ENCODE results near the gene LYPD6B.
A peak's percentile ranks its signal among the peaks of the same experiment; 100 is the strongest.

Gene LYPD6B

DNA sequence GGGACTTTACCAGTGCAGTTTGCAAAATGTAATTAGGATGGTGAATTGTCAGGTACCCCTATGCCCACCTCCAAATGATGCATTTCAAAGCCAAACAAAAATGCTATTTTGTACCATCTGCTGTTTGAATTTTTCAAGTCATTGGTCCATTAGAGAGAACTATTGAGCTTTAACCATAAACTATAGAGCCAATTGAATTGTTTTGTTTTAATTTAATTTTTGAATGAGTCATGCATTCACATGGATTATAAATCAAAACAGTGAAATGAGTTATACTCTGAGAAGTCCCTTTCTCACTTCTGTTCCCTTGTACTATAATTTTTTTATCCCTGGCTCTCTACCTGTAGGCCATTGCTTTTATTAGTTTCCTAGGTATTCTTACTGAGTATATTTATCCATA is 151.3 kb downstream of the LYPD6B start:
- Histone ChIP-seq H2BK5ac (ENCODE audit: low read length) (no peak overlapping the region), H3K4ac (ENCODE audit: low read depth, low read length) (no peak overlapping the region), H3K4me1 (ENCODE audit: control insufficient read depth, low read depth, low read length) (peaks cover 2% of the 10 kb centered on the region), H2BK15ac (replicated peaks; ENCODE audit: low read depth) (no peak overlapping the region), H2BK120ac (ENCODE audit: low read depth, low read length) (no peak overlapping the region), H3K36me3 (ENCODE audit: control insufficient read depth, insufficient read depth, low read length) (no peaks in the 10 kb centered on the region), H3K4me3 (ENCODE audit: low read length) (no peak overlapping the region), H3K9ac (ENCODE audit: low read length) (no peak overlapping the region), H3K23ac (ENCODE audit: low read length) (no peak overlapping the region), H3K4me2 (ENCODE audit: low read length) (no peak overlapping the region), H3K56ac (ENCODE audit: low read length) (no peak overlapping the region), H4K5ac (ENCODE audit: low read length) (no peak overlapping the region), H3K18ac (ENCODE audit: low read length) (no peak overlapping the region), H3K27me3 (ENCODE audit: insufficient read depth, low read length, poor library complexity) (no peaks in the 10 kb centered on the region), H4K8ac (ENCODE audit: low read depth, low read length) (no peak overlapping the region), H3K79me2 (ENCODE audit: control insufficient read depth, insufficient read depth, low read length) (no peaks in the 10 kb centered on the region), H2AK5ac (ENCODE audit: low read length) (no peak overlapping the region), H3K79me1 (ENCODE audit: low read length) (no peaks in the 10 kb centered on the region), H3K27ac (ENCODE audit: low read depth, low read length) (no peak overlapping the region)
- DNase-seq = no peak

DNA sequence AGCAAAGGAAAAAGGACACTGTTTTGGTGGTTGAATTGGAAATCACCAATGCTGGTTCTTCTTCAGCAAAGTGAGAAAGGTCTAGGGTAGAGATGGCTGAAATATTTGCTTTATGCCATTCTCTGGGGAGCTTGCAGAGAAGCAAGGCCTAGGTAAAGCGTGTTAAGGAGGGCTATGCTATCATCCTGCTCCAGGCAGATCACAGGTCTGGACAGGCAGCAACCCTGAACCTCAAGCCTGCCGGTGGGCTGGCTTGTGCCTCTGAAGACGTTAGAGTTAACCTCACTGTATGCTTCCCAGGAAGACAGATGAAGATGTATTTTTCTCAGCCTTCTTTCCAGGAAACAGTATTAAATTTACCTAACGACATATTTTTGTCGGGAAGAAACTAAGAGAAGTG is 153.4 kb downstream of the LYPD6B start:
- no peak overlapping the region for H3K4me3 ChIP-seq (ENCODE audit: low read length)
- H3K79me1 ChIP-seq (ENCODE audit: low read length) = no peaks in the 10 kb centered on the region
- H2BK15ac ChIP-seq (replicated peaks; ENCODE audit: low read depth) = no peak overlapping the region
- H3K27me3 ChIP-seq (ENCODE audit: insufficient read depth, low read length, poor library complexity) = no peaks in the 10 kb centered on the region
- no peak overlapping the region for H2AK5ac ChIP-seq (ENCODE audit: low read length)
- no peak overlapping the region for H4K5ac ChIP-seq (ENCODE audit: low read length)
- H3K56ac ChIP-seq (ENCODE audit: low read length) = no peak overlapping the region
- no peak for DNase-seq
- no peaks in the 10 kb centered on the region for H3K36me3 ChIP-seq (ENCODE audit: control insufficient read depth, insufficient read depth, low read length)
- no CpG with 5 or more reads among the region's 5 CpGs for WGBS (ENCODE audit: extremely low coverage, insufficient coverage, low lambda C conversion rate)
- no peak overlapping the region for H2BK120ac ChIP-seq (ENCODE audit: low read depth, low read length)
- no peak overlapping the region for H3K4ac ChIP-seq (ENCODE audit: low read depth, low read length)
- peaks cover 2% of the 10 kb centered on the region for H3K4me1 ChIP-seq (ENCODE audit: control insufficient read depth, low read depth, low read length)
- no peak overlapping the region for H2BK5ac ChIP-seq (ENCODE audit: low read length)
- no peak overlapping the region for H3K27ac ChIP-seq (ENCODE audit: low read depth, low read length)
- H3K79me2 ChIP-seq (ENCODE audit: control insufficient read depth, insufficient read depth, low read length) = no peaks in the 10 kb centered on the region
- no peak overlapping the region for H3K23ac ChIP-seq (ENCODE audit: low read length)
- H3K9ac ChIP-seq (ENCODE audit: low read length) = no peak overlapping the region
- H3K18ac ChIP-seq (ENCODE audit: low read length) = peak overlapping the region; percentile 84
- H3K4me2 ChIP-seq (ENCODE audit: low read length) = no peak overlapping the region
- H4K8ac ChIP-seq (ENCODE audit: low read depth, low read length) = no peak overlapping the region

DNA sequence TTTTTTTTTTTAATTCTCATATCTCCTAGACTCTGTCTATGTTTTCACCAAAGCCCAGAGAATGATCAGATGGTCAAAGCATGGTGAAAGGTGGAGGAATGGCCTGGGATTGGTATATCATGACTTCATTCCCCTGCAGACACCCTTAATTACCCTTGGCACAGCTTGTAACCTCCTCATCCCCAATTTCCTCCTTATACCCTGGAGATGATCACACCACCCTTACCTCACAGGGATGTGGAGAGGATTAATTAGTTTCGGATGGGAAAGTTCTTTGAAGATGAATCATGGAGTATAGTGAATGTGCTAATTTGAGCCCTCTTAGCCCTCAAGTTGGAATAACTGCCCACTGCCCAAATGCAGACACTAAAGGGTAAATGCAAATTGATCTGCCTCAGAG is 153.9 kb downstream of the LYPD6B start:
- Histone ChIP-seq H3K9ac (ENCODE audit: low read length) (no peak overlapping the region), H3K27me3 (ENCODE audit: insufficient read depth, low read length, poor library complexity) (no peaks in the 10 kb centered on the region), H3K27ac (ENCODE audit: low read depth, low read length) (no peak overlapping the region), H3K79me2 (ENCODE audit: control insufficient read depth, insufficient read depth, low read length) (no peaks in the 10 kb centered on the region), H3K4ac (ENCODE audit: low read depth, low read length) (no peak overlapping the region), H4K5ac (ENCODE audit: low read length) (no peak overlapping the region), H2BK15ac (replicated peaks; ENCODE audit: low read depth) (no peak overlapping the region), H4K8ac (ENCODE audit: low read depth, low read length) (no peak overlapping the region), H3K79me1 (ENCODE audit: low read length) (no peaks in the 10 kb centered on the region), H3K18ac (ENCODE audit: low read length) (no peak overlapping the region), H3K56ac (ENCODE audit: low read length) (no peak overlapping the region), H3K4me3 (ENCODE audit: low read length) (no peak overlapping the region), H3K23ac (ENCODE audit: low read length) (no peak overlapping the region), H3K36me3 (ENCODE audit: control insufficient read depth, insufficient read depth, low read length) (no peaks in the 10 kb centered on the region), H2BK120ac (ENCODE audit: low read depth, low read length) (no peak overlapping the region), H3K4me1 (ENCODE audit: control insufficient read depth, low read depth, low read length) (peaks cover 2% of the 10 kb centered on the region), H3K4me2 (ENCODE audit: low read length) (no peak overlapping the region), H2BK5ac (ENCODE audit: low read length) (no peak overlapping the region), H2AK5ac (ENCODE audit: low read length) (no peak overlapping the region)
- WGBS (ENCODE audit: extremely low coverage, insufficient coverage, low lambda C conversion rate) = no CpG with 5 or more reads among the region's 1 CpG
- peak; percentile 41 for DNase-seq

DNA sequence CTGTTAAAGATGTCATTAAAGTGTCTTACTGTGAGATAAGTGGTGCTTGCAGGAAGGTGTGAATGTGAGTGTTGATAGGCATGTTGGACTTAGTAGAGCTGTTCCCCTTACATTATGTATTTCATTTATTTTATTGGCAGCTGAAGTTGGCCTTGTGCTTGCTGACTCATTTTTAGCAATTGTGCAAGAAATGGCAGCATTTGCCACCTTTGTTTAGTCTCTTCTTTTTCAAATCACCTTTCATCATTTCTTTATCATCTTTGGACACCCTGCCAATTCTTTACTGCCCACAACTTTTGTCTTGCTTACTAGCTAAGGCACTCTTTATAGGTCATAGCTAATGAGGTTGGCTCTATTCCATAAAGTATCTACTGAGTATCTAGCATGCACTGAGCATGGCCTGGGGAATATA is 161.6 kb downstream of the LYPD6B start:
- Histone ChIP-seq H3K18ac (ENCODE audit: low read length) (no peak overlapping the region), H3K56ac (ENCODE audit: low read length) (no peak overlapping the region), H3K36me3 (ENCODE audit: control insufficient read depth, insufficient read depth, low read length) (no peaks in the 10 kb centered on the region), H3K4me1 (ENCODE audit: control insufficient read depth, low read depth, low read length) (peaks cover 3% of the 10 kb centered on the region), H3K79me1 (ENCODE audit: low read length) (no peaks in the 10 kb centered on the region), H4K8ac (ENCODE audit: low read depth, low read length) (no peak overlapping the region), H2AK5ac (ENCODE audit: low read length) (no peak overlapping the region), H3K79me2 (ENCODE audit: control insufficient read depth, insufficient read depth, low read length) (no peaks in the 10 kb centered on the region), H2BK15ac (replicated peaks; ENCODE audit: low read depth) (no peak overlapping the region), H3K4me2 (ENCODE audit: low read length) (no peak overlapping the region), H2BK5ac (ENCODE audit: low read length) (no peak overlapping the region), H3K9ac (ENCODE audit: low read length) (no peak overlapping the region), H3K23ac (ENCODE audit: low read length) (no peak overlapping the region), H4K5ac (ENCODE audit: low read length) (no peak overlapping the region), H2BK120ac (ENCODE audit: low read depth, low read length) (no peak overlapping the region), H3K27me3 (ENCODE audit: insufficient read depth, low read length, poor library complexity) (no peaks in the 10 kb centered on the region), H3K27ac (ENCODE audit: low read depth, low read length) (no peak overlapping the region), H3K4ac (ENCODE audit: low read depth, low read length) (no peak overlapping the region), H3K4me3 (ENCODE audit: low read length) (no peak overlapping the region)
- DNase-seq = peak; percentile 45

DNA sequence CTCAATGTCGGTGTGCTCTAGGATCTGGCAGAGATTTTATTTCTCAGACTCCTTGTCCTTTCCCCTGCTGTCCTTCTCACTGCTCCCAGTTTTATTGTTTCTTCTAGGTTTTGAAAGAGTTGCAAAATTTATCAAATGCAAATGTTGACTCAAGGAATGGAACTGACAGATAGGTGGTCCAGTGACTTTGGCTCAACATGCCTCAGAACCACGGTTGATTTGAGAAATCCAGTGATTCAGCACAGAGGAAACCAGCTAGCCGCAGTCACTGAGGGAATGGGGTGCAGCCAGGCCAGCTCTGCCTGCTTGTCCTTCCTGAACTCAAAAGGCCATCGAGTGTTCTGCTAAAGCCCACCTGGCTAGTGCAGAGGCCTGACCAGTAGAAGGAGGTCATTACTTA is 166.2 kb downstream of the LYPD6B start:
- no peaks in the 10 kb centered on the region for H3K79me2 ChIP-seq (ENCODE audit: control insufficient read depth, insufficient read depth, low read length)
- WGBS (ENCODE audit: extremely low coverage, insufficient coverage, low lambda C conversion rate) = no CpG with 5 or more reads among the region's 4 CpGs
- H3K18ac ChIP-seq (ENCODE audit: low read length) = no peak overlapping the region
- H3K9ac ChIP-seq (ENCODE audit: low read length) = no peak overlapping the region
- H3K36me3 ChIP-seq (ENCODE audit: control insufficient read depth, insufficient read depth, low read length) = no peaks in the 10 kb centered on the region
- no peaks in the 10 kb centered on the region for H3K79me1 ChIP-seq (ENCODE audit: low read length)
- no peak overlapping the region for H3K4me3 ChIP-seq (ENCODE audit: low read length)
- H3K23ac ChIP-seq (ENCODE audit: low read length) = no peak overlapping the region
- H3K27me3 ChIP-seq (ENCODE audit: insufficient read depth, low read length, poor library complexity) = no peaks in the 10 kb centered on the region
- H2BK5ac ChIP-seq (ENCODE audit: low read length) = no peak overlapping the region
- peaks cover 3% of the 10 kb centered on the region for H3K4me1 ChIP-seq (ENCODE audit: control insufficient read depth, low read depth, low read length)
- H3K56ac ChIP-seq (ENCODE audit: low read length) = no peak overlapping the region
- no peak for DNase-seq
- H3K4ac ChIP-seq (ENCODE audit: low read depth, low read length) = no peak overlapping the region
- H3K27ac ChIP-seq (ENCODE audit: low read depth, low read length) = no peak overlapping the region
- H2BK15ac ChIP-seq (replicated peaks; ENCODE audit: low read depth) = no peak overlapping the region
- H4K8ac ChIP-seq (ENCODE audit: low read depth, low read length) = no peak overlapping the region
- no peak overlapping the region for H3K4me2 ChIP-seq (ENCODE audit: low read length)
- H4K5ac ChIP-seq (ENCODE audit: low read length) = no peak overlapping the region
- no peak overlapping the region for H2AK5ac ChIP-seq (ENCODE audit: low read length)
- H2BK120ac ChIP-seq (ENCODE audit: low read depth, low read length) = no peak overlapping the region

DNA sequence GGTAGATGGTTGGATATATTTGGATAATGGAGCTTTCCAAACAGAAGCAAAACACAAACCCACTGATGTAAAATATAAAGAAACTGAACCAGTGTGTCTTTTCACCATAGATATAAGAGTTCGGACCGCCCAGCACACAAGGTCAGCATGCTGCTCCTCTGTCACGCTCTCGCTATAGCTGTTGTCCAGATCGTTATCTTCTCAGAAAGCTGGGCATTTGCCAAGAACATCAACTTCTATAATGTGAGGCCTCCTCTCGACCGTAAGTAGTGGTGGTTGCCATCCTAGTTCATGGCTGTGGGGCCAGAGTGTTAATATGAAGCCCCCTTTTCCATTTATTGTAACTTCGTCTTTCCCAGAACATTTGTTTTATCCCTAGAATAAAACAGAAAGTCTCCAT is 166.6 kb downstream of the LYPD6B start:
- no peak overlapping the region for H3K56ac ChIP-seq (ENCODE audit: low read length)
- WGBS (ENCODE audit: extremely low coverage, insufficient coverage, low lambda C conversion rate) = no CpG with 5 or more reads among the region's 8 CpGs
- H3K27me3 ChIP-seq (ENCODE audit: insufficient read depth, low read length, poor library complexity) = no peaks in the 10 kb centered on the region
- H2BK120ac ChIP-seq (ENCODE audit: low read depth, low read length) = no peak overlapping the region
- no peak overlapping the region for H3K18ac ChIP-seq (ENCODE audit: low read length)
- H2BK15ac ChIP-seq (replicated peaks; ENCODE audit: low read depth) = no peak overlapping the region
- H2BK5ac ChIP-seq (ENCODE audit: low read length) = no peak overlapping the region
- no peak overlapping the region for H2AK5ac ChIP-seq (ENCODE audit: low read length)
- H3K36me3 ChIP-seq (ENCODE audit: control insufficient read depth, insufficient read depth, low read length) = no peaks in the 10 kb centered on the region
- H3K27ac ChIP-seq (ENCODE audit: low read depth, low read length) = no peak overlapping the region
- no peak overlapping the region for H4K8ac ChIP-seq (ENCODE audit: low read depth, low read length)
- no peak overlapping the region for H4K5ac ChIP-seq (ENCODE audit: low read length)
- no peak overlapping the region for H3K4me3 ChIP-seq (ENCODE audit: low read length)
- no peak overlapping the region for H3K4ac ChIP-seq (ENCODE audit: low read depth, low read length)
- no peak overlapping the region for H3K4me2 ChIP-seq (ENCODE audit: low read length)
- H3K79me2 ChIP-seq (ENCODE audit: control insufficient read depth, insufficient read depth, low read length) = no peaks in the 10 kb centered on the region
- no peak for DNase-seq
- H3K23ac ChIP-seq (ENCODE audit: low read length) = no peak overlapping the region
- no peaks in the 10 kb centered on the region for H3K79me1 ChIP-seq (ENCODE audit: low read length)
- H3K4me1 ChIP-seq (ENCODE audit: control insufficient read depth, low read depth, low read length) = peaks cover 1% of the 10 kb centered on the region
- no peak overlapping the region for H3K9ac ChIP-seq (ENCODE audit: low read length)
